ENCODE data around the gene SLC38A10. TPM values are rescaled to one million over a fixed set of nuclear protein-coding genes. Genes with fewer than 3 reads are reported as not detected.

SLC38A10 gene
- total RNA-seq, 2 experiments from 2014 or later = 48.3 to 49.5 TPM

GRCh38 chr17:81239714-81240555 lies 55.2 kb downstream of the SLC38A10 start:
- CTCF ChIA-PET = interaction anchor here (1.4 to 2.5 kb wide), 2 partner anchors 97 to 244 kb away, joined by 5 to 10 read pairs; no protein-coding TSS in a partner anchor
- POLR2A ChIA-PET = interaction anchor here (0.6 to 2.8 kb wide), 7 partner anchors 11 to 313 kb away, joined by 3 to 12 read pairs (median 3); partner anchors contain the start of genes CEP131 and SLC38A10

DNA sequence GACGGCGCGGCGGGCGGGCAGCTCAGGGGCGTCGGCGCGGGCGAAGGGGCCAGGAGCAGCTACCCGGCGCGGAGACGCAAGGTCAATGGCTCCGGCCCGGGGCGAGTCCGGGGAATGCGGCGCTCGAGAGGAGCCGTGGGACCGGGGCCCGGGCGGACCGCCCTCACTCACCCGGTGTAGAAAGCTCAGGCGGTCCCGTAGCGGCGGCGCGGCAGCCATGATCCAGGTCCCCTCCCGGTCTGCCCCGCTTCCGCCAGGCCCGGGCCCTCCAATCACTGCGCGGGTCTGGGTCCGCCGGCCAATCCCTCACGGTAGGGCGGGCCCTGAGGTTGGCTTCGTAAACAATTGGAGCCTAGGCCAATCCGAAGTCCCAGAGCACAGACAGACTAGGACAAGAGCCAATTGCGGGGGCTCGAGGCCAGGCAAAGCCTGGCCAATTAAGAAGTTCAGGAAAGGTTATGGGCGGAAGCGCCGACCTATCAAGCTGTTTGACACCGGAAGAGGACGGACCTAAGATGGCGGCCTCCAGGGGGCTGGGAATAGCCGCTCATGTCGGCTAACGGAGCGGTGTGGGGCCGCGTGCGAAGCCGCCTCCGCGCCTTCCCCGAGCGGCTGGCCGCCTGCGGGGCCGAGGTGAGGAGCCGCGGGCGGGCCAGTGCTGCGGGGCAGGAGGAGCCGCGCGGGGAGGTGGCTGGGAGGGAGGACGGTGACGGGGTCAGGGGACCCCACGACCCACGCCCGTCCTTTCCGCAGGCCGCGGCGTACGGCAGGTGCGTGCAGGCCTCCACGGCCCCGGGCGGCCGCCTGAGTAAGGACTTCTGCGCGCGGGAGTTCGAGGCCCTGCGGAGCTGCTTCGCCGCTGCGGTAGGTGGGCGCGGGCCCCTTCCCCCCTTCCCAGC lies 56.0 kb downstream of the SLC38A10 start, which contains the start of the genes NDUFAF8 and TEPSIN:
Gene NDUFAF8 (plus strand): TSS at position 504 of the 899 bp plus-strand sequence. CDS start 46 bp downstream, at position 550.
Gene TEPSIN (minus strand): TSS at position 241 of the 899 bp plus-strand sequence. CDS start 22 bp downstream, at position 219.
- ChIA-PET CTCF (interaction anchor here (0.6 to 2.5 kb wide), 5 partner anchors 16 to 245 kb away, joined by 3 to 10 read pairs (median 3); partner anchors contain the start of genes CEP131 and SLC38A10), POLR2A (interaction anchor here (0.6 to 2.8 kb wide), 10 partner anchors 10 to 805 kb away, joined by 3 to 12 read pairs (median 3); partner anchors contain the start of genes CEP131 and SLC38A10)

DNA sequence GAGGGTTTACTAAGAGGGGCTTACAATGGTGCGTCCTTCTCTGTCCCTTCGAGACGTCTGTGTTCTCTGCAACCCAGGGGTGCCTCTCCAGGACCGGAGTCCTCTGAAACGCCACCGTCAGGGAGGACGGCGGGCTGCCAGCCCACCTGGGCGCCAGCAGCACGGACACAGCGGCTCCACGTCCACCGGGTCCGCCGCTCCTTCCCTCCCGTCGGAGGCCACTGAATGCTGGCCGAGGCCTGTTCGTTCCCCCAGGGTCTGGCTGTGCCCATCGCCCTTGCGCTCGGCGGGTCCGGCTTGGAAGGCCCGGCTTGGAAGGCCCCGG lies 56.7 kb downstream of the SLC38A10 start:
- ChIA-PET POLR2A (interaction anchor here (0.6 to 2.8 kb wide), 9 partner anchors 10 to 1410 kb away, joined by 3 to 12 read pairs (median 3); partner anchors contain the start of genes CEP131, SLC38A10 and WDR45B), CTCF (interaction anchor here (0.6 to 2.5 kb wide), 5 partner anchors 16 to 246 kb away, joined by 3 to 10 read pairs (median 3); partner anchors contain the start of genes CEP131 and SLC38A10)

- ChIA-PET POLR2A (interaction anchor here (0.6 to 2.8 kb wide), 4 partner anchors 9 to 1410 kb away, joined by 3 to 12 read pairs (median 3); partner anchors contain the start of genes CEP131 and WDR45B), CTCF (interaction anchor here (0.6 to 1.4 kb wide), 5 partner anchors 11 to 141 kb away, joined by 3 to 5 read pairs (median 3); partner anchors contain the start of genes CEP131 and SLC38A10)
Measured at GRCh38 chr17:81237591-81238489, 57.3 kb downstream of the SLC38A10 start.

GRCh38 chr17:81236784-81237183 lies 58.3 kb downstream of the SLC38A10 start:
- CTCF ChIA-PET = no interaction called here
- POLR2A ChIA-PET = no interaction called here

GRCh38 chr17:81235822-81236740 lies 59.0 kb downstream of the SLC38A10 start:
- ChIA-PET POLR2A (no interaction called here), CTCF (no interaction called here)

GRCh38 chr17:81234940-81235821 lies 59.9 kb downstream of the SLC38A10 start:
- CTCF ChIA-PET = no interaction called here

GRCh38 chr17:81234506-81234855 lies 60.6 kb downstream of the SLC38A10 start:
- CTCF ChIA-PET = no interaction called here
- POLR2A ChIA-PET = no interaction called here

More at GRCh38 chr17:81234940-81235821, 59.9 kb downstream of the SLC38A10 start:
- POLR2A ChIA-PET = no interaction called here

DNA sequence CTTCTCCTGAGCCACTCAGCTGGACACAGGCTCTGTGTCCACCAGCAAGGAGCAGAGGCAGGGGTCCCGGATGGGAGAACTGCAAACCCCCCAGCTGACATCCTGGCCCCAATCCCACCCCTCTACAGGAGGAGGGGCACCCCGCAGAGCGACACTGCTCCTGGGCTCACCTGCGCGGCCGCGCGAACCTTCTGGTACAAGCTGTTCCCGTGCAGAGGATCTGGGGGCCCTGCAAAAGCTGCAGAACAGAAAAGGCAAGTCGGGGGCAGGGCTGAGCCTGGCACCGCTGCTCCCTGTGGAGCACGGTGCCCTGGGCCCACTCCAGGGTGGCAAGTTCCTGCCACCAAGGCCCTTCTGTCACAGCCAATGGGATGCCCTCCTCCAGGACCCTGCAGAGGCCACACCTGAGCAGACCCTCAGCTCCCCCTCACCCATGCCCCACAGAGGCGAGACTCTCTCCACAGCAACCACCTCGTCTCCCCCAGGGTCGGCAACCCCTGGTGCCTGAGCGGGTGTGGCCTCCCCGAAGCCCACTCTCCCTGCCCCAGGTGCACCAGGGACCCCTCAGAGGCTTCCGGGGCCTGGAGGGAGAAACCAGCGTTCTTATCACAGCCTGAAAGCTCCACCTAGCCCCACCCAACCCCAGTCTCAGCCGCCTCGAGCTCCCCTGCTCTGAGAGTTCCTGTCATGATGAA lies 61.1 kb downstream of the SLC38A10 start:
- POLR2A ChIA-PET = interaction anchor here (1.1 kb wide), 1 partner anchor 11 kb away, joined by 3 read pairs; the partner anchor contains the start of gene CEP131
- CTCF ChIA-PET = no interaction called here

GRCh38 chr17:81233316-81233715 lies 61.8 kb downstream of the SLC38A10 start:
- CTCF ChIA-PET = interaction anchor here (1.2 kb wide), 1 partner anchor 251 kb away, joined by 4 read pairs; no protein-coding TSS in a partner anchor
- POLR2A ChIA-PET = interaction anchor here (1.1 kb wide), 1 partner anchor 11 kb away, joined by 3 read pairs; the partner anchor contains the start of gene CEP131

GRCh38 chr17:81232616-81233241 lies 62.4 kb downstream of the SLC38A10 start:
- ChIA-PET CTCF (interaction anchor here (1.2 kb wide), 1 partner anchor 252 kb away, joined by 4 read pairs; no protein-coding TSS in a partner anchor), POLR2A (interaction anchor here (0.5 to 1.1 kb wide), 2 partner anchors 10 to 127 kb away, joined by 3 to 4 read pairs; partner anchors contain the start of gene CEP131)

DNA sequence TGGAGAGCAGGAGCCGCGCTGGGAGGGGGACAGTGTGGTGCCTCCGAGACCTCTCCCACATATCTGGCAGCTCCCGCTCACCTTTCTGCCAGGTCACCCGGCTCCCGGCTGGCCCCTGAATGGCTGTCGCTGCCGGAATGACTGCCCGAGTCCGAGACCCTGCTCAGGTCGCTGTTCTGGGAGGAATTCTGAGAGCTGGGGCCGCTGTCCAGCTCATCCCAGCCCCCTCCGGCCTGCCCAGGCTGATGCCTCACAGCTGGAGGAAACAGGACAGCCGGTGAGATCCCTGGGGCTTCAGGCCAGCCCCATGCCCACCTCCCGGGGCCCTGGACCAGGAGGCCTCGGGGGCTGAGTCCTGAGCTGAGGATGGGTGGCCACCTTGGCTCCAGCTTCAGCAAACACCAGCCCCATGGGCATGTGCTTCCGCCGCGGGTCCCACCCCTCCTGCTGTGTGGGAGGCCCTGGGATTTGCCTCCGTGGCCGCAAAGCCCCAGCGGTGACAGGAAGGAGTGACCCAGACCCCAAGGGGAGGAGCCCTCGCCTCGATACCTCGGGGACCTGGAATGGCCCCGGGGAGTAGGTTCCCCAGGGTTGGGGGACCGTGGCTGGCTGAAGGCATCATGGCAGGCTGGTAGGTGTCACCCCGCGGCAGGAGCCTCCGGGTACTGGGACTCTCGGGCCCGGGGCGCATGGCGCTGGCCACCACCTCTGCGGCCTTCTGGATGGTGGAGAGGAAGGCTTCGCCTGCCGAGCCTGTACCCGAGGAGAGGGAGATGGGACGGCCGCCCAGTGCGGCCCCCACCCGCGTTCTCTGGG lies 63.1 kb downstream of the SLC38A10 start:
- POLR2A ChIA-PET = interaction anchor here (0.5 kb wide), 1 partner anchor 128 kb away, joined by 4 read pairs; no protein-coding TSS in a partner anchor
- CTCF ChIA-PET = interaction anchor here (1.2 kb wide), 1 partner anchor 252 kb away, joined by 4 read pairs; no protein-coding TSS in a partner anchor

GRCh38 chr17:81231121-81231645 lies 63.9 kb downstream of the SLC38A10 start:
- CTCF ChIA-PET = no interaction called here
- POLR2A ChIA-PET = no interaction called here

Data from activated CD8-positive, alpha-beta memory T cell treated with anti-CD3 and anti-CD28 coated beads for 36 hours (primary cell).